ENCODE measurements around the gene PLA2G4F. TPM values are rescaled to one million over a fixed set of nuclear protein-coding genes. Genes with fewer than 3 reads are reported as not detected.

PLA2G4F gene
- polyA plus RNA-seq, 1 of the 3 experiments (the other 2 are of a cell fraction), result not detected

DNA sequence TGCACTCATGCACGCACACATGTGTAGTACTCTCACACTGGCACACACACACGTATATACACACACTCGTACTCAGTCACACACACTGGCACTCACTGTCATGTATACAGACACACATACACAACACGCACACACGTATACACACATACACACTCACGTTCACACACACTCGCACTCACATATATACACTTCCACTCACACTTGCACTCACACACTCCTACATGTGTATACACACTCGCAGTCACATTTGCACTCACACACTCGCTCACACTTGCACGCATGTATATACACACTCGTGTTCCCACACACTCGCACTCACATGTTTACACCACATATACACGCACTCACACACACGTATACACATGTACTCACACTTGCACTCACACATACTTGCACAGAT is 1.5 kb downstream of the PLA2G4F start:
- Histone ChIP-seq H3K27ac (ENCODE audit: low read depth in 2 of 2, low read length in 1 of 2) (no peak overlapping the region), H3K9ac (no peak overlapping the region), H3K9me2 (no peaks in the 10 kb centered on the region), H3F3A (replicated peaks; ENCODE audit: insufficient read depth) (peaks cover 12% of the 10 kb centered on the region), H3K79me2 (ENCODE audit: insufficient read depth) (no peaks in the 10 kb centered on the region), H3K4me2 (no peak overlapping the region), H3K4me1 (ENCODE audit: control insufficient read depth in 1 of 2, insufficient read depth in 2 of 2, low read depth in 1 of 2, low read length in 1 of 2) (peaks cover 9 to 14% of the 10 kb centered on the region in 2 experiments; a peak in 2 of 4 replicates), H3K4me3 (ENCODE audit: low read depth in 2 of 2, low read length in 1 of 2) (no peak overlapping the region), H2AFZ (ENCODE audit: low read depth) (no peak overlapping the region), H3K27me3 (ENCODE audit: insufficient read depth) (no peaks in the 10 kb centered on the region), H4K20me1 (ENCODE audit: insufficient read depth) (no peaks in the 10 kb centered on the region), H3K36me3 (replicated peaks in 1 of 2; ENCODE audit: control insufficient read depth in 1 of 2, insufficient read depth in 2 of 2, low read length in 1 of 2) (peaks cover 2 to 11% of the 10 kb centered on the region in 2 experiments), H3K9me3 (no peaks in the 10 kb centered on the region)
- DNase-seq, result no peak
- 92% methylated on average over 14 of the region's 14 CpGs for WGBS (ENCODE audit: low lambda C conversion rate)
- ChIA-PET POLR2A (no interaction called here), CTCF (interaction anchor here (4.1 kb wide), 1 partner anchor 16 kb away, joined by 28 read pairs; no protein-coding TSS in a partner anchor)
- TF ChIP-seq NRF1 (IDR thresholded peaks at IDR 0.05; ENCODE audit: low read depth, low read length), result no peak
- TF ChIP-seq RAD21 (IDR thresholded peaks at IDR 0.05; ENCODE audit: low read length), result no peak
- TF ChIP-seq, protein P1, sequence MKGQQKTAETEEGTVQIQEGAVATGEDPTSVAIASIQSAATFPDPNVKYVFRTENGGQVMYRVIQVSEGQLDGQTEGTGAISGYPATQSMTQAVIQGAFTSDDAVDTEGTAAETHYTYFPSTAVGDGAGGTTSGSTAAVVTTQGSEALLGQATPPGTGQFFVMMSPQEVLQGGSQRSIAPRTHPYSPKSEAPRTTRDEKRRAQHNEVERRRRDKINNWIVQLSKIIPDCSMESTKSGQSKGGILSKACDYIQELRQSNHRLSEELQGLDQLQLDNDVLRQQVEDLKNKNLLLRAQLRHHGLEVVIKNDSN (IDR thresholded peaks at IDR 0.05; ENCODE audit: borderline replicate concordance, low read depth), result no peak
- TF ChIP-seq, protein P2, sequence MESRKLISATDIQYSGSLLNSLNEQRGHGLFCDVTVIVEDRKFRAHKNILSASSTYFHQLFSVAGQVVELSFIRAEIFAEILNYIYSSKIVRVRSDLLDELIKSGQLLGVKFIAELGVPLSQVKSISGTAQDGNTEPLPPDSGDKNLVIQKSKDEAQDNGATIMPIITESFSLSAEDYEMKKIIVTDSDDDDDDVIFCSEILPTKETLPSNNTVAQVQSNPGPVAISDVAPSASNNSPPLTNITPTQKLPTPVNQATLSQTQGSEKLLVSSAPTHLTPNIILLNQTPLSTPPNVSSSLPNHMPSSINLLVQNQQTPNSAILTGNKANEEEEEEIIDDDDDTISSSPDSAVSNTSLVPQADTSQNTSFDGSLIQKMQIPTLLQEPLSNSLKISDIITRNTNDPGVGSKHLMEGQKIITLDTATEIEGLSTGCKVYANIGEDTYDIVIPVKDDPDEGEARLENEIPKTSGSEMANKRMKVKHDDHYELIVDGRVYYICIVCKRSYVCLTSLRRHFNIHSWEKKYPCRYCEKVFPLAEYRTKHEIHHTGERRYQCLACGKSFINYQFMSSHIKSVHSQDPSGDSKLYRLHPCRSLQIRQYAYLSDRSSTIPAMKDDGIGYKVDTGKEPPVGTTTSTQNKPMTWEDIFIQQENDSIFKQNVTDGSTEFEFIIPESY (IDR thresholded peaks at IDR 0.05; ENCODE audit: borderline replicate concordance, low read depth), result no peak
- no peak for TF ChIP-seq RFX5 (IDR thresholded peaks at IDR 0.05; ENCODE audit: low read length)
- TF ChIP-seq, protein P3, sequence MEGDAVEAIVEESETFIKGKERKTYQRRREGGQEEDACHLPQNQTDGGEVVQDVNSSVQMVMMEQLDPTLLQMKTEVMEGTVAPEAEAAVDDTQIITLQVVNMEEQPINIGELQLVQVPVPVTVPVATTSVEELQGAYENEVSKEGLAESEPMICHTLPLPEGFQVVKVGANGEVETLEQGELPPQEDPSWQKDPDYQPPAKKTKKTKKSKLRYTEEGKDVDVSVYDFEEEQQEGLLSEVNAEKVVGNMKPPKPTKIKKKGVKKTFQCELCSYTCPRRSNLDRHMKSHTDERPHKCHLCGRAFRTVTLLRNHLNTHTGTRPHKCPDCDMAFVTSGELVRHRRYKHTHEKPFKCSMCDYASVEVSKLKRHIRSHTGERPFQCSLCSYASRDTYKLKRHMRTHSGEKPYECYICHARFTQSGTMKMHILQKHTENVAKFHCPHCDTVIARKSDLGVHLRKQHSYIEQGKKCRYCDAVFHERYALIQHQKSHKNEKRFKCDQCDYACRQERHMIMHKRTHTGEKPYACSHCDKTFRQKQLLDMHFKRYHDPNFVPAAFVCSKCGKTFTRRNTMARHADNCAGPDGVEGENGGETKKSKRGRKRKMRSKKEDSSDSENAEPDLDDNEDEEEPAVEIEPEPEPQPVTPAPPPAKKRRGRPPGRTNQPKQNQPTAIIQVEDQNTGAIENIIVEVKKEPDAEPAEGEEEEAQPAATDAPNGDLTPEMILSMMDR (IDR thresholded peaks at IDR 0.05), result no peak
- TF ChIP-seq NFIC (IDR thresholded peaks at IDR 0.05; ENCODE audit: borderline replicate concordance), result no peak
- TF ChIP-seq FOSL2 (IDR thresholded peaks at IDR 0.05; ENCODE audit: borderline replicate concordance, low read depth), result no peak

DNA sequence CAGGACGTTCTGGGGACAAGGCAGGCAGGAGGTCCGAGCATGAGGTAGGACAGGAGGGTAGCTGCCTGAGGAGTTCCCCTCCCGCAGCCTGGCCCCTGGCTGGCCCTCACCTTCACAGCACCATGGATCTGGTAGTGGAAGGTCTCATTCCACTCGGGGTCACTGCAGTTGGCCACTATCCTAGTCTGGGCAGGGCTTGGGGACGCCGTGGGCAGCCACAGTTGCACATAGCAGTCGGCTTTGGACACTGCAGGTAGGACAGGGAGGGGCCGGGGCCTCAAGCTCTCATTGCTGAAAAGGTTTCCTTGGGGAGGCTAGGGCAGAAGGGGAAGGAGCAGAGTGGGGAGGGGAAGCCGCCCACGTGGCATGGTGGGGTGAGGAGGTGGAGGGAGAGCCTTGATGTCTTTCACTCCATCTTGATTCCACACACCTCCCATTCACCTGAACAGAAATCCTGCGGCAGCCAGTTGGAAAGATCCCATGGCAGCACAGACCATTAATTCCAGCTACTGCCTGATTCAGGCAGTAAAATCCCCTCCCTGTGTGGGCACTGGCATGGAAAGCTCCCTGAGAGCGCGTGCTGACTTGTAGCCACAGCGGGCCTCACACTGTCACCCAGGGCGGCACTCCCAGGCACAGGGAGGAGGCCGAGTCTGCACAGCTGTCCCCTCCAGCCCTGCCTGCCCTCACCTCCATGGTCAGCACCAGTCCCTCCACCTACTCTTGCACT is 2.1 kb downstream of the PLA2G4F start:
- Histone ChIP-seq H3K79me2 (ENCODE audit: insufficient read depth) (no peaks in the 10 kb centered on the region), H4K20me1 (ENCODE audit: insufficient read depth) (no peaks in the 10 kb centered on the region), H3F3A (replicated peaks; ENCODE audit: insufficient read depth) (peaks cover 12% of the 10 kb centered on the region), H3K9me3 (no peaks in the 10 kb centered on the region), H3K4me1 (ENCODE audit: control insufficient read depth in 1 of 2, insufficient read depth in 2 of 2, low read depth in 1 of 2, low read length in 1 of 2) (peaks cover 9 to 14% of the 10 kb centered on the region in 2 experiments; a peak in 2 of 4 replicates), H3K27me3 (ENCODE audit: insufficient read depth) (no peaks in the 10 kb centered on the region), H3K27ac (ENCODE audit: low read depth in 2 of 2, low read length in 1 of 2) (no peak overlapping the region), H3K4me3 (ENCODE audit: low read depth in 2 of 2, low read length in 1 of 2) (no peak overlapping the region), H2AFZ (ENCODE audit: low read depth) (no peak overlapping the region), H3K36me3 (replicated peaks in 1 of 2; ENCODE audit: control insufficient read depth in 1 of 2, insufficient read depth in 2 of 2, low read length in 1 of 2) (peaks cover 0 to 6% of the 10 kb centered on the region in 2 experiments), H3K9me2 (no peaks in the 10 kb centered on the region), H3K9ac (no peak overlapping the region), H3K4me2 (no peak overlapping the region)
- no peak for DNase-seq
- ChIA-PET CTCF (interaction anchor here (1.0 to 4.1 kb wide), 3 partner anchors 16 to 164 kb away, joined by 3 to 28 read pairs (median 3); no protein-coding TSS in a partner anchor), POLR2A (no interaction called here)
- whole genome bisulfite sequencing (ENCODE audit: low lambda C conversion rate), result 86% methylated on average over 7 of the region's 16 CpGs
- TF ChIP-seq FOSL2 (IDR thresholded peaks at IDR 0.05; ENCODE audit: borderline replicate concordance, low read depth), result no peak
- TF ChIP-seq, protein P2 (IDR thresholded peaks at IDR 0.05; ENCODE audit: borderline replicate concordance, low read depth), result no peak
- TF ChIP-seq EP300 (IDR thresholded peaks at IDR 0.05; ENCODE audit: borderline replicate concordance in 1 of 2, low read depth in 1 of 2, low read length in 1 of 2), result no peak
- TF ChIP-seq, protein P4, sequence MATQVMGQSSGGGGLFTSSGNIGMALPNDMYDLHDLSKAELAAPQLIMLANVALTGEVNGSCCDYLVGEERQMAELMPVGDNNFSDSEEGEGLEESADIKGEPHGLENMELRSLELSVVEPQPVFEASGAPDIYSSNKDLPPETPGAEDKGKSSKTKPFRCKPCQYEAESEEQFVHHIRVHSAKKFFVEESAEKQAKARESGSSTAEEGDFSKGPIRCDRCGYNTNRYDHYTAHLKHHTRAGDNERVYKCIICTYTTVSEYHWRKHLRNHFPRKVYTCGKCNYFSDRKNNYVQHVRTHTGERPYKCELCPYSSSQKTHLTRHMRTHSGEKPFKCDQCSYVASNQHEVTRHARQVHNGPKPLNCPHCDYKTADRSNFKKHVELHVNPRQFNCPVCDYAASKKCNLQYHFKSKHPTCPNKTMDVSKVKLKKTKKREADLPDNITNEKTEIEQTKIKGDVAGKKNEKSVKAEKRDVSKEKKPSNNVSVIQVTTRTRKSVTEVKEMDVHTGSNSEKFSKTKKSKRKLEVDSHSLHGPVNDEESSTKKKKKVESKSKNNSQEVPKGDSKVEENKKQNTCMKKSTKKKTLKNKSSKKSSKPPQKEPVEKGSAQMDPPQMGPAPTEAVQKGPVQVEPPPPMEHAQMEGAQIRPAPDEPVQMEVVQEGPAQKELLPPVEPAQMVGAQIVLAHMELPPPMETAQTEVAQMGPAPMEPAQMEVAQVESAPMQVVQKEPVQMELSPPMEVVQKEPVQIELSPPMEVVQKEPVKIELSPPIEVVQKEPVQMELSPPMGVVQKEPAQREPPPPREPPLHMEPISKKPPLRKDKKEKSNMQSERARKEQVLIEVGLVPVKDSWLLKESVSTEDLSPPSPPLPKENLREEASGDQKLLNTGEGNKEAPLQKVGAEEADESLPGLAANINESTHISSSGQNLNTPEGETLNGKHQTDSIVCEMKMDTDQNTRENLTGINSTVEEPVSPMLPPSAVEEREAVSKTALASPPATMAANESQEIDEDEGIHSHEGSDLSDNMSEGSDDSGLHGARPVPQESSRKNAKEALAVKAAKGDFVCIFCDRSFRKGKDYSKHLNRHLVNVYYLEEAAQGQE (IDR thresholded peaks at IDR 0.05; ENCODE audit: low read depth, low read length), result no peak
- TF ChIP-seq FOXM1 (IDR thresholded peaks at IDR 0.05; ENCODE audit: low read depth), result no peak
- TF ChIP-seq, protein P5, sequence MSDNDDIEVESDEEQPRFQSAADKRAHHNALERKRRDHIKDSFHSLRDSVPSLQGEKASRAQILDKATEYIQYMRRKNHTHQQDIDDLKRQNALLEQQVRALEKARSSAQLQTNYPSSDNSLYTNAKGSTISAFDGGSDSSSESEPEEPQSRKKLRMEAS (IDR thresholded peaks at IDR 0.05; ENCODE audit: low read depth), result no peak
- no peak for TF ChIP-seq CHD2 (IDR thresholded peaks at IDR 0.05; ENCODE audit: low read length, partially characterized antibody)
- no peak for TF ChIP-seq EZH2phosphoT487 (IDR thresholded peaks at IDR 0.05; ENCODE audit: borderline replicate concordance, low read depth)
